Right lobe of liver (tissue), 6 donors: ENCODE results near the gene SCN1A. TPM values are rescaled to one million over a fixed set of nuclear protein-coding genes. Genes with fewer than 3 reads are reported as not detected.

Experiments
- ATAC-seq, 4 donors: fragments of 200-7000 bp; cut with Tn5 transposase; one replicate each; pipeline ENCODE4 v1.9.1; 2020; ENCODE audit warnings: mild to moderate bottlenecking in 4 of 4, moderate library complexity in 4 of 4
- DNase-seq, 3 donors: peaks; one replicate each; pipeline ENCODE4 v3.0.0-alpha.2; 2020
- H3K27ac ChIP-seq, 3 donors: fragments of 200-600 bp; one replicate each; pipeline ENCODE4 v1.8.0; 2022
- H3K27me3 ChIP-seq, 2 donors: fragments of 200-600 bp; one replicate each; pipeline ENCODE4 v1.8.0; 2022
- H3K36me3 ChIP-seq, 4 donors: fragments of 200-600 bp; sonication (generic) in 1 of 4; one replicate each; pipeline versions ENCODE4 v1.5.1 to v1.8.0; 2017 to 2022; ENCODE audit warnings: control low read depth in 1 of 4
- H3K4me1 ChIP-seq, 4 donors: fragments of 200-600 bp; sonication (generic) in 1 of 4; one replicate each; pipeline versions ENCODE4 v1.5.1 to v1.8.0; 2017 to 2022; ENCODE audit warnings: control low read depth in 1 of 4
- H3K4me3 ChIP-seq, 3 donors: fragments of 200-600 bp; one replicate each; pipeline ENCODE4 v1.8.0; 2022
- H3K9me3 ChIP-seq, 4 donors: fragments of 200-600 bp; sonication (generic) in 1 of 4; one replicate each; pipeline versions ENCODE4 v1.5.1 to v1.8.0; 2017 to 2022; ENCODE audit warnings: control low read depth in 1 of 4
- POLR2A ChIP-seq: fragments of 450-650 bp; IDR thresholded peaks from one replicate; pipeline ENCODE4 v1.6.1; 2017; ENCODE audit warnings: antibody characterized with exemption, mild to moderate bottlenecking
- WGBS: methylation state at CpG from one replicate; pipeline ENCODE4 v1.1.6; 2018; ENCODE audit warnings: low coverage, low lambda C conversion rate; ENCODE audit not compliant: insufficient coverage; ENCODE audit errors: missing lambda C conversion rate; 5-methylcytosine and 5-hydroxymethylcytosine counted together
- intact Hi-C, 2 donors: fragments of 100-400 bp; cut with DNase I; formaldehyde crosslinking; loops; one replicate each; pipeline versions ENCODE4 v1.11.2 to v1.14.1; 2022
- small RNA-seq, 2 experiments: library from RNA; depleted of rRNA; stranded (forward); fragments of <200 nt; gene quantifications; one replicate each; pipeline ENCODE3, GENCODE V24; 2016
- total RNA-seq, 6 experiments: library from RNA; depleted of rRNA in 2 of 6; stranded (reverse); fragments of >200 nt in 2 of 6; fragmentation: NEBNext Ultra II Directional in 3 of 6; extraction: Animal tissue kit (Norgen Biotek cat#: 25700) in 3 of 6; gene quantifications; one replicate each; pipeline versions ENCODE4 v1.1.0 to v1.2.4, GENCODE V29; 2016 to 2023
- TF ChIP-seq, protein P1 (sequence below), 4 donors: fragments of 200-600 bp in 3 of 4; fragments of 450-650 bp in 1 of 4; IDR thresholded peaks; one replicate each; pipeline versions ENCODE4 v1.5.1 to v1.8.0; 2016 to 2022; ENCODE audit warnings: antibody characterized with exemption in 4 of 4, mild to moderate bottlenecking in 2 of 4
- donor health status: DM: no; HTN: yes; CAD: no.
- donor health status: DM: no; HTN: no; CAD: no.
- donor health status: DM: no; HTN: no; CAD: no.
- donor health status: DM: no; HTN: yes; CAD: no.
- donor health status: DM: no; HTN: yes; CAD: no.

Gene SCN1A
- total RNA-seq, 6 experiments from 2014 or later: not detected

DNA sequence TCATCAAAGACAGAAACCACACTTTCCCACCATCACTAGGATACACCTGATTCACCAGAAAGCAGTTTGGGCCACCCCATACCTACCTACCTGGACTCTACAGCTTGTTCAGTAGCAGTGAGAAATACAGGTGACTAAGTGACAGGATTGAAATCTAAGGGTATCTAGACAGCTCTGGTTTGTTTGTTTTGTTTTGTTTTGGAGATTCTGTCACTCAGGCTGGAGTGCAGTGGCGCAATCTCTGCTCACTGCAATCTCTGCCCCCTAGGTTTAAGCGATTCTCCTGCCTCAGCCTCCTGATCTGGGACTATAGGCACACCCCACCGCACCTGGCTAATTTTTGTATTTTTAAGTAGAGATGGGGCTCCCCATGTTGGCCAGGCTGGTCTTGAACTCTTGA is 177.4 kb downstream of the SCN1A start:
- no peak for TF ChIP-seq POLR2A
- TF ChIP-seq, protein P1, sequence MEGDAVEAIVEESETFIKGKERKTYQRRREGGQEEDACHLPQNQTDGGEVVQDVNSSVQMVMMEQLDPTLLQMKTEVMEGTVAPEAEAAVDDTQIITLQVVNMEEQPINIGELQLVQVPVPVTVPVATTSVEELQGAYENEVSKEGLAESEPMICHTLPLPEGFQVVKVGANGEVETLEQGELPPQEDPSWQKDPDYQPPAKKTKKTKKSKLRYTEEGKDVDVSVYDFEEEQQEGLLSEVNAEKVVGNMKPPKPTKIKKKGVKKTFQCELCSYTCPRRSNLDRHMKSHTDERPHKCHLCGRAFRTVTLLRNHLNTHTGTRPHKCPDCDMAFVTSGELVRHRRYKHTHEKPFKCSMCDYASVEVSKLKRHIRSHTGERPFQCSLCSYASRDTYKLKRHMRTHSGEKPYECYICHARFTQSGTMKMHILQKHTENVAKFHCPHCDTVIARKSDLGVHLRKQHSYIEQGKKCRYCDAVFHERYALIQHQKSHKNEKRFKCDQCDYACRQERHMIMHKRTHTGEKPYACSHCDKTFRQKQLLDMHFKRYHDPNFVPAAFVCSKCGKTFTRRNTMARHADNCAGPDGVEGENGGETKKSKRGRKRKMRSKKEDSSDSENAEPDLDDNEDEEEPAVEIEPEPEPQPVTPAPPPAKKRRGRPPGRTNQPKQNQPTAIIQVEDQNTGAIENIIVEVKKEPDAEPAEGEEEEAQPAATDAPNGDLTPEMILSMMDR (IDR thresholded peaks at IDR 0.05): no peak
- Histone ChIP-seq H3K4me1 (peaks cover 0 to 13% (median 3%) of the 10 kb centered on the region in 4 donors), H3K36me3 (no peaks in the 10 kb centered on the region), H3K9me3 (no peaks in the 10 kb centered on the region), H3K27me3 (no peaks in the 10 kb centered on the region), H3K4me3 (no peak overlapping the region), H3K27ac (no peak overlapping the region)
- intact Hi-C loops: loop anchor here in 1 of 2 donors (10.0 kb wide), 1 partner anchor 174 kb away; the partner anchor contains the start of gene SCN1A
- DNase-seq (no peak), ATAC-seq (no peak)
- WGBS: 56% methylated on average over 2 of the region's 3 CpGs

GRCh38 chr2:165941827-165942226 is 186.0 kb downstream of the SCN1A start:
- intact Hi-C loops: no loop called here
- Histone ChIP-seq H3K27me3 (no peaks in the 10 kb centered on the region), H3K4me3 (no peak overlapping the region), H3K9me3 (no peaks in the 10 kb centered on the region), H3K36me3 (peaks cover 0 to 35% (median 5%) of the 10 kb centered on the region in 4 donors), H3K27ac (no peak overlapping the region), H3K4me1 (no peaks in the 10 kb centered on the region)
- 100% methylated on average over 1 of the region's 1 CpG for WGBS
- TF ChIP-seq, protein P1 (IDR thresholded peaks at IDR 0.05): no peak
- no peak for TF ChIP-seq POLR2A
- ATAC-seq (no peak), DNase-seq (no peak)

DNA sequence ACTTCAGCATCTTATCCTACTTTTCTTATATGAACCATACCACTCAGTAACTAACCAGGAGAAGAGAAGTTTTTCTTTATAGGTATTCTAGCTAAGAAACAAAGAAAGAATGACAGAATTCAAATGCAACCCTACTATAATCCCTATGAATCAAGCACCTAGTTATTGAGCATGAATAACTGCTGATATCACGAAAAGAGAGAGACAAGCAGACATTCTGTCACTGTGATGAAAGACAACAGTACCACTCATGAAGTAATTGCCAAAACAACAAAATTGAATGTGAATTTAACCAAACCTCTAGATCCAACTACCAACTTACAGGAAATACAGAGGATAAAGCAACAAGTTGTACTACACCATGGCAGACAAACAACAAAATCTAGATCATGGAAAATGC is 189.6 kb downstream of the SCN1A start:
- no peak for DNase-seq
- 100% methylated on average over 1 of the region's 1 CpG for WGBS
- Histone ChIP-seq H3K27ac (no peak overlapping the region), H3K27me3 (no peaks in the 10 kb centered on the region), H3K4me1 (no peaks in the 10 kb centered on the region), H3K9me3 (no peaks in the 10 kb centered on the region), H3K36me3 (peaks cover 0 to 35% (median 5%) of the 10 kb centered on the region in 4 donors), H3K4me3 (no peak overlapping the region)
- intact Hi-C loops: no loop called here
- no peak for ATAC-seq
- TF ChIP-seq, protein P1 (IDR thresholded peaks at IDR 0.05): no peak
- TF ChIP-seq POLR2A: no peak

Small RNA genes lying within 50 kb of the gene (small RNA-seq; reads per million reads assigned to genes)
- gene RF00019: 0 reads per million in 2 experiments

Other genes starting within 250 kb of the SCN1A start
- gene TTC21B, start 174.2 kb downstream of the SCN1A start, total RNA-seq: 1 to 10 TPM; 4.7 to 8.9 (median 7.2) TPM
- gene SCN9A, start 247.9 kb upstream of the SCN1A start, total RNA-seq: 10 to 100 TPM in 1 of 6 experiments, 1 to 10 TPM in 5; 2.1 to 10.2 (median 5.1) TPM